CD4-positive, alpha-beta T cell treated with Interleukin-2 at 100 ng/mL for 4 hours (primary cell): Measurements from ENCODE around the gene FARP2.

Experiments
- DNase-seq: peaks from one replicate; pipeline ENCODE4 v3.0.0-alpha.2; 2020; ENCODE audit warnings: low spot score

Gene FARP2

GRCh38 chr2:241323778-241324177 lies 32.3 kb upstream of the FARP2 start:
- DNase-seq = no peak

- DNase-seq = no peak
Observed at GRCh38 chr2:241324775-241325174, 31.3 kb upstream of the FARP2 start.

GRCh38 chr2:241325257-241325656 lies 30.8 kb upstream of the FARP2 start:
- DNase-seq = no peak

GRCh38 chr2:241329669-241330615 lies 26.1 kb upstream of the FARP2 start:
- DNase-seq = no peak

- no peak for DNase-seq
Observed at GRCh38 chr2:241330616-241330981, 25.5 kb upstream of the FARP2 start.

- DNase-seq = no peak
Observed at GRCh38 chr2:241334813-241335212, 21.3 kb upstream of the FARP2 start.

- no peak for DNase-seq
Observed at GRCh38 chr2:241339839-241340630, 16.1 kb upstream of the FARP2 start.

GRCh38 chr2:241340631-241341163 lies 15.4 kb upstream of the FARP2 start:
- DNase-seq = no peak

- no peak for DNase-seq
Observed at GRCh38 chr2:241344925-241345651, 11.0 kb upstream of the FARP2 start.

- DNase-seq = no peak
Observed at GRCh38 chr2:241349941-241350340, 6.1 kb upstream of the FARP2 start.

GRCh38 chr2:241350530-241350877 lies 5.6 kb upstream of the FARP2 start:
- no peak for DNase-seq

- DNase-seq = no peak
Observed at GRCh38 chr2:241350878-241351639, 5.0 kb upstream of the FARP2 start.

- DNase-seq = no peak
Observed at GRCh38 chr2:241351640-241352031, 4.4 kb upstream of the FARP2 start.

- no peak for DNase-seq
Observed at GRCh38 chr2:241352227-241352626, 3.9 kb upstream of the FARP2 start.

GRCh38 chr2:241354668-241355658 lies 1.1 kb upstream of the FARP2 start:
- DNase-seq = peak; percentile 75

GRCh38 chr2:241356871-241357260 lies 781 bp downstream of the FARP2 start:
- no peak for DNase-seq

- DNase-seq = no peak
Observed at GRCh38 chr2:241357531-241357930, 1.4 kb downstream of the FARP2 start.

- no peak for DNase-seq
Observed at GRCh38 chr2:241358470-241358869, 2.4 kb downstream of the FARP2 start.

GRCh38 chr2:241359481-241360045 lies 3.5 kb downstream of the FARP2 start:
- no peak for DNase-seq

- DNase-seq = no peak
Observed at GRCh38 chr2:241363426-241363825, 7.3 kb downstream of the FARP2 start.
